GOT3 (cell line): ENCODE measurements around the gene ITGA11.

Experiments
- DNase-seq: peaks from one replicate; lab custom pipeline; 2025; ENCODE audit warnings: mixed read lengths; lab: John Stamatoyannopoulos, UW

The ITGA11 gene

DNA sequence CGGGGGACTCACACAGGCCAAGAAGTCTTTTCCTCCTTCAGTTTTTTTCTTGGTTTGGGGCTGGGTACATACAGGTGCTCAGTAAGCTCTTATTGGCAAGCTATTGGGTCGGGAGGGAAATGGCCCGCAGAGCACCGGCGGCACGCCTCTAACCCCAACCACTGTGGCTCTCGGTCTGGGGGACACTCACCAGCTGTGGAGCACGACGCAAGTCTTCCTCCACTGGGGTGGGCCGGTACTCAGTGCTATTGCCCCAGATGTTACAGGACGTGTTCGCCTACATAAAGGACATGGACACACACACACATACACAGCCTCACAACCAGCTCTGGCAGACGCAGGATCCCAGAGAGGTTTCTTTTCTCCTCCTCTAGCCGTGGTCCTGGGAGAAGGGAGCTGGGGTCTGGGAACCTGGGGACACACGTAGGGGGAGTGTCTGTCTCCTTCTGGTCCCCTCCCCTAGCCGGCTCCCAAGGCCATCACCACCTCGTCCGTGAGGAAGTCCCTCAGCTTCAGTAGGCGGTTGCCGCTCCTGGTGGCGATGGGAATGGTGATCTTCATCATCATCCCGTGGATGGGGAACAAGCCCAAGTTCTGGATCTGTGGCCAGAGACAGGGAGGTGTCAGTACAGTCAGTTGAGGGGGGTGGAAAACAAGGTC is 121.0 kb downstream of the ITGA11 start:
- DNase-seq: no peak

DNA sequence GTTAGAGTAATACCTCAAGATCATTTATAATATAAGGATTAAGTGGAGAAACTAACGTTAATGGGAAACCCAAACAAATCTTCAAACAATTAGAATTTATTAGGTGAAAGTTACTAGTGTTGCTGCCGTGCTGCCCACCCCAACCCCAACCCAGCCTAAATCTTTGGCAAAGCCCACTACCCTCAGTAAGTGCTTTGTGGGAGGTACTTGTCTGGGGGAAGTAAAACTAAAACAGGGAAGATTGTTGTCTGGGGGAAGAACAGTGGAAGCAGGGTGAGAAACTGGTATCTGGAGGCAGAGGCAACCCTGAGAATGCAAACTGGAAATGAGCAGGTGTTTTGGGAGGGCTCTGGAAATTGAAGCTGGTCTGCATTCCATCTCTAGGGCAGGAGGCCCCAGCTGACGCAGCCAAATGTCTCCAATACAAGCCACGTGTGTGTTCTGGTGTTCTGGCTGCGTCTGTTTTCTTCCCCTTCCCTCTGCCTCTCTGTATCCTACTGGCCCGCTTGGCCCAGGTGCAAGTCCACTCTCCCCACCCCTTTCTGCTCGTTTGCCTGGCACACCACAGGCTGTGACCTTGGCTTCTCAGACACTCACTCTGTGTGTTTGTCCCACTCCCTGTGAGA is 121.7 kb downstream of the ITGA11 start:
- no peak for DNase-seq

DNA sequence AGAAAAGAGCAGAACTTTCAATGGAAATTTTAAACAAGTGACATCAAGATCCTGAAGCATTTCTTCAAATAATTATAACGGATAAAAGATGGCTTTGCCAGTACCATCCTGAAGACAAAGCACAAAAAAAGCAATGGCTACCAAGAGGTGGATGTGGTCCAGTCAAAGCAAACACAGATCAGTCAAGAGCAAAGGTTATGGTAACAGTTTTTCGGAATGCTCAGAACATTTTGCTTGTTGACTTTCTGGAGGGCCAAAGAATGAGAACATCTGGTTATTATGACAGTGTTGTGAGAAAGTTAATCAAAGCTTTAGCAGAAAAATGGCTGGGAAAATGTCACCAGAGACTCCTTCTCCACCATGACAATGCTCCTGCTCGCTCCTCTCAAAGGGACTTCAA is 122.9 kb downstream of the ITGA11 start:
- DNase-seq: no peak

DNA sequence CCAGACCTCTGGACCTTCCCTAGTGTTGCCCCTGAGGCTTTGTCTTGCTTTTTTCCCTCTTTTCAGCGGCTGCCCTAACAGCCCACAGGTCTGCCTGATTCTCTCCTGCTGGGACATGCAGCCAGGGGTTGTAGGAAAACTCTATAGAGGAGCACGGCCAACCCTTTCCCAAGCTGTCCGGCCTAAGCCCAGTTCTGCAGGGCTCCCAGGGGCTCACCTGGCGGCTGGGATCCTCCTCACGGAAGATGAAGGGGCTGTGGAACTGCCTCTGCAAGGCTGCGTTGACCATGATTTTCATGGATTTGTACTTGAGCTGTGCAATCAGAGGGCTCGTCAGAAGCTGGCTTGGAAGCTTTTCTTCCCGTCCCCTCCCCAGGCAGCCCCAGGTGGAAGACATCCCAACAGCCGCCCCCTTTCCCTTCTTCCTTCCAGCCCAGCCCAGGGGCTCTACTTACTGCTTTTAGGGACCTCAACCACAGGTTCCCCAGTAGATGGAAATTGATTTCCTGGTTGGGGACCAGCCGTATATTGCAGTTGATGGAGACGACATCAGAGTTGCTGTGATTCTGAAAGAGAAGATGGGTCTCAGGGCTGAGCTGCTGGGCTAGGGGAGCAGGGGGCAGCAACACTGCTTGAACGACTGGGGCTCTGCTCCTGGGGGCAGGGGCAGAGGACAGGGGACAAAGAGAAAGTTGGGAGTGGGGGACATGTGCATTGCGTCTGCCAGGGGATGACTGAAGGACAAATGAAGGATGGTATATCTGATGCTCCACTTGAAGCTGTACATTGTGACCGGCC is 124.6 kb downstream of the ITGA11 start:
- no peak for DNase-seq

DNA sequence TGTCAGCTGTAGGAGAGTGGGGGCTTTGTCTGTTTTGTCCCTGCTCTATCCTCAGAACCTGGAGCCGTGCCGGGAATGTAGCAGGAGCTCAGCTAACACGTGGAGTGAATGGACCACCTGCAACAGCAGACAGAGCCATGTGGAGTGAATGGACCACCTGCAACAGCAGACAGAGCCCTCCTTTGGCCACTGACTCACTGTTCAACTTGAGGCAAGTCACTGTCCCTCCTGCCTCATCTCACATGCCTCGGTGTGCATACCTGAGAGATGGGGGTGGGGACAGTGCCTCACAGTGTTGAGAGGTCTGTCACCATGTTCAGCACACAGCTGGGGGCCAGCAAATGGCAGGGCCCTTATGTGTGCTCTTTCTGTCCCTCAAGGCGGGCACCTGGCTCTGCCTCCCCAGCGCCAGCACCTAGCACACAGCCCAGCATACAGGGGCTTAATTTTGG is 126.5 kb downstream of the ITGA11 start:
- no peak for DNase-seq

DNA sequence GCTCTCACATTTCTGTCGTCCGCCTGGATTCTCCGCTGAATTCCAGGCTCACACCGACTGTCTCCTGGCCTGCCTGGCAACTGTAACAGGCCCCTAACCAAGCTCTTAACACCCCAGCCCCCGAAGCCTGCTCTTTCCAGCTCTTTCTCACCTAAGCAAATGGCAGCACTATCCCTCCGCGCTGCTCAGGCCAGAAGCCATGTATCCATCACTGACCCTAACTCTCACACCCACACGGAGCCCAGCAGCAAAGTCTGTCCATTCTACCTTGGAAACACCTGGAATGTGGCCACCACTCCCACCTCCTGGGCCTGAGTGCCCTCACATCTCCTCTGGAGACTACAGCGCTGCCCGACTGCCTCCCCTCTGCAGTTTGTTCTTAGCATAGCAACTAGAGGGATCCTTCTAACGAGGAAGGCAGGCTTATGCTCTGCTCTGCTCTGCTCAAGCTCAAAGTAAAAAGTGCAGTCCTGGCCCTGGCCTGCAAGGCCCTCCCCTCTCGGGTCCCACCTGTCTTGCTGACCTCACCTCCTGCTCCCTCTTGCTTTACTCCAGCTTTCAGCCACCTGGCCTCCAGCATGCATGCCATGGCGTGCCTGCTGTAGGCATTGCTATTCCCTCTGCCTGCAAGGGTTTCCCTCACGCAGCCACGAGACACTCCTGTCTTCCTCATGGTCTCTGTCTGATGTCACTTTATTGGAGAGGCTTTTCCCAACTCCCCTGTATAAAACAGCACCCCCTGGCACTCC is 127.2 kb downstream of the ITGA11 start:
- no peak for DNase-seq

DNA sequence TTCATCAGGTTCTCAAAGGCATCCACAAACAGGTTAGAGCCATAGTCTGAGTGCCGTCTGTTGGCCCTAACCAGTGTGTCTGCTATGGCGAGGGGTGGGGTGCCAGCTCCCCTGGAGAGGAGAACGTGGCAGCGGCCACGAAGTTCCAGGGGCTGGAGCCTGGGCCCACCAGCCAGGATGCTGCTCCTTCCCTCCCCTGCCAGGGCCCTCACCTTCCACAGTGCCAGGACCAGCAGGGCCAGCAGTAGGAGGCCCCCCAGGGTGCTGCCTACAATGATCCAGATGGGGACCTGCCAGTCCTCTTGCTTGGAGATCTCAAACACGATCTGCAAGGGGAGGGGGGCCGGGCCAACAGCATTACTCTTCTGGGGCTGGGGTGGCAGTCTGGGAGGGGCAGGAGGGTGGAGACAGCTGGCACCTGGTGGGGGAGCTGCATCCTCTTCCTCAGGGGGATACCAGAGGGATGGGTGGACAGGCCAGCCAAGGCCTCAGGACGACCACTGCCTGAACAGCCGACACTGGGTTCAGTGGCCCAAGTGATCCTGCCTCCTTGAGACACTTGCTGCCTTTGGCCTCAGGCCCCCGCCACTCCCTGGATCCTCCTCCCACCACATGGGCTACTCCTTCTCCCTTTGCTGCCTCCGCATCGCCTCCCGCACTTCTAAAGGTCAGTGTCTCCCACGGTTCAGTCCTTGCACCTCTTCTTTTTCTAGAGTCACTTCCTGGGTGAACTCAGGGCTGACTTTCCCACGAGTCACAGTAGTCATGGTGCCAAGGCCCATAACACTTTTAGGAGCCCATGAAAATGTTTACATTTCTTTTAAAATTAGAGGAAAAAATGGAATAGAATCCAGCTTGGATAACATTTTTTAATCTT is 128.2 kb downstream of the ITGA11 start:
- no peak for DNase-seq

DNA sequence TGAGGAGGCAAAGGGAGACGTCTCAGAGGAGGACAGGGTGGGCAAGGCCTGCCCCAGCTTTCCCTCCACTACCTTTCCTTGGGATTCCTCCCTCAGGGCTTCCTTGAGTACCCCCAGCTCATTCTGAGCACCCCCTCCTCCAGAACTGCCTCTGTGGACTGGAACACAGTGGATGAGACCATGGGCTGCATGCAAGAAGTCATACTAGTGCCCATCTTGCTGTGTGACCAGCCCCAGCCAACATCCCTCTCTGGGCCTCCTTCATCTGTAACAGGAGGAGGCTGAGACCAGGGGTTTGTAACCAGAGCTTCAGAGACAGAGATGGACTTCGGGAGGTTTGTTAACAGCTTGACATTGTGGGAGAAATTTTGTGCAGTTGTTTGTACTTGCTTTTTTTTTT is 128.8 kb downstream of the ITGA11 start:
- DNase-seq: no peak

DNA sequence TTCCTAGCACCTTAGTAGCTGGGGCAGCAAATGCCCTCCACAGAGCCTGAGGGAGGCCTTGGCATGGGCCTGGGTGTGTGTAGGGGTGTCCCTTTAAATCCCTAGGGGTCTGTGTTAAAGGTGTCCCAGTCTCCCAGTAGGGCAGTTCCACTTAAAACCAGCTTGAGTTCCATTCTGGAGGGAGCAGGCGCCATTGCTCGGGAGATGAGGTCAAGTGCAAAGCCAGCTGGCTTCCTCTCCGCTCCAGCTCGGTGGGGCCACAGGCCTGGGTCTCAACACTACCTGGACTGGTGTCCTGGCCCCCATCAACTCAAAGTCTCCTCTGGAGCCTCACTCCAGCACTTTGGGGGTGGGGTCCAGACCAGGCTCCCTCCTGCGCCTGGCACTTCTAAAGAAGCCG is 129.2 kb downstream of the ITGA11 start:
- no peak for DNase-seq

DNA sequence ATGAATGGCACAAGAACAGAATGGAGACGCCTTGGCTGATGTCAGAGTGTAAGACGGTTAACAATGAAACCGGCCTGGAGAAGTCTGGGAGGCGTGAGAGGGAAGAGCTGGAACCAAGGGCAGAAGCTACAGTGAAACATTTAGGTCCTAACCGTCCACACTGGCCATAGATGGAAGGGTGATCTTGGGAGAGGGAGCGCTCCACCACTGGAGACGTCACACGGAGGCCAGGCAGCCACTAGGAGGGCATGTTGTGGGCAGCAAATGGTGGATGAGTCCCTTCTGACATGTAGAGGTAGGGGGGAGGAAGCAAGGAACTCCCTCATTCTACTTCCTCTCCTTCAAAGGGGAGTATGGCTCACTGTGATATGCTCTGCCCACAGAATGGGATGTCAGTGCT is 130.7 kb downstream of the ITGA11 start:
- no peak for DNase-seq

DNA sequence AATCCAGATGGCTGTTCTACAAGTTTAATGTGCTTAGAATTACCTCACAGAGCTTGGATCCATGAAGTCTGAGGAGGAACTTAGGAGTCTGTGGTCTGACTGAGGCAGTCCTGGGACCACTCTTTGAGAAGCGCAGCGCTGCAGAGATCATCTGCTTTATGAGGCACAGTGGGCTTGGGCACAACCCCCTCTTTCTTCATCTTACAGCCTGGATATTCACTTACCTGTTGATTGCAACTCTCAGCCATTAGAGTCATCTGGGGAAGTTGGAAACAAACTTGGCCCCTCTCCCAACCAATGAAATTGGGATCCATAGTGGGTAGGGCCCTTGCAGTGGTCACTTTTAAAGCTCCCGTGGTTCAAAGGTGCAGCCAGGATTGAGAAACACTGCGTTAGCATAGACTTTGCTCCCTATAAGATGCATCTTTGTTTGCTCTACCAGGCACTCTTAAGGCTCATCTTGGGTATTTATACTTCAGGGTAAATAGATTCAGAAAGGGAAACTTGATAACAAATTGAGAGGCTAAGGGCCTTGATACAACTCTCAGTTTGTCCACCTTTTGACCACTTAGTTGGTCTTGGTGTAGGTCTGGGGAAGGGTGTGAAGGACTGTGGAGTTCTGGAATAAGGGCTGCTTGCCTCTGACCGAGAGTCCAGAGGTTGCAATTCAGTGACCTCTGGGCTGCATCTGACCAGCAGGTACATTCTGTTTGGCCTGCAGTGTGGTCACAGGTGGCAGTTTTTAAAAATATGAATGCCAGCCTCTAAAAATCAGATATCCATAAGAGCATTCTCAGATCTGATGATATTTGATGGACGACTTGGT is 131.6 kb downstream of the ITGA11 start:
- no peak for DNase-seq

DNA sequence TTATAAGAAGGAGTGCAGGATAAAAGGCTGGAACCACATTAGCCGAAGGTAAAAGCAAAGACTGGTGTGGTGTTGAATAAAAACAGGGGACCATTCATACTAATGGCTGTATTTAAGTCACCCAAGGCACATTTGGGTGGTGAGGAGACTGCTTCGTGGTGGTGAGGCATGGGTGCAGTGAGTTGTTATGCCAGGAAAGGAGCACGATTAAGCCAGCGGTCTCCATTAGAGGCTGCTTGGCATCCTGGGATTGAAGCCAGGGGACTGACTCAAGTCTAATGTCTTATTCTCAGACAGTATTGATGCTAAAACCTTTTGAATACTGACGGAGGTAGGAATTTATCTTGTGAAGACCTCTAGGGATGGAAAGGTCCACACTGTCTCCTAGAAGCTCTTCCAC is 132.5 kb downstream of the ITGA11 start:
- no peak for DNase-seq

DNA sequence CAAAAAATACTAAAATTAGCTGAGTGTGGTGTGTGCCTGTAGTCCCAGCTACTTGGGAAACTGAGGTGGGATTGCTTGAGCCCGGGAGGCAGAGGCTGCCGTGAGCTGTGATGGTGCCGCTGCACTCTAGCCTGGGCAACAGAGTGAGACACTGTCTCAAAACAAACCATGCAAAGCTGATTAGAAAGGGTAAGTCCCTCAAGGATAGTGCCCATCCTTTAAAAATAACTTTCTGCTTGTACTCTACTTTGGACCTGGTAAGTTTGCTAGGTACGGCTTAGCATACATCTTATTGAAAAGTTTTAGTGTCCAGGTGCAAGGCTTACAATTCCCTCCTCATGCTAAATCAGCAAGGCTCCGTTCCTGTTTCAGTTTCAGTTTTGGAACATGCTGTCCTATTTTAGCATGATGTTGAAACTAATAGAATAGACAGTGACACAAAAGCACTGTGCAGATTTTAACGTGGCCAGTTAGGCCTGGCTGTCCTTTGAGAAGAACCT is 133.0 kb downstream of the ITGA11 start:
- no peak for DNase-seq

DNA sequence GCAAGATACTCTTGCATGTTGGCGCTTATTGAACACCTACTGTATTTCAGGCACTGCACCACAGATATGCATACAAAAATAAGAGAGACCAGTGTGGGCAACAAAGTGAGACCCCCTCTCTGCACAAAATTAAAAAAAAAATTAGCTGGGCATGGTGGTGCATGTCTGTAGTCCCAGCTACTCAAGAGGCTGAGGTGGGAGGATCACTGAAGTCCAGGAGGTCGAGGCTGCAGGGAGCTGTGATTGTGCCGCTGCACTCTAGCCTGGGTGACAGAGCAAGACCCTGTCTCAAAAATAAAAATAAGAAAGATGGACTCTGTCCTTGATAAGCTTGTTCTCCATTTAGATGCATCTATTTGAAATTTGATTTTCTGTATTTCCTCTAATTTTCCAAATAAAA is 133.6 kb downstream of the ITGA11 start:
- DNase-seq: no peak

DNA sequence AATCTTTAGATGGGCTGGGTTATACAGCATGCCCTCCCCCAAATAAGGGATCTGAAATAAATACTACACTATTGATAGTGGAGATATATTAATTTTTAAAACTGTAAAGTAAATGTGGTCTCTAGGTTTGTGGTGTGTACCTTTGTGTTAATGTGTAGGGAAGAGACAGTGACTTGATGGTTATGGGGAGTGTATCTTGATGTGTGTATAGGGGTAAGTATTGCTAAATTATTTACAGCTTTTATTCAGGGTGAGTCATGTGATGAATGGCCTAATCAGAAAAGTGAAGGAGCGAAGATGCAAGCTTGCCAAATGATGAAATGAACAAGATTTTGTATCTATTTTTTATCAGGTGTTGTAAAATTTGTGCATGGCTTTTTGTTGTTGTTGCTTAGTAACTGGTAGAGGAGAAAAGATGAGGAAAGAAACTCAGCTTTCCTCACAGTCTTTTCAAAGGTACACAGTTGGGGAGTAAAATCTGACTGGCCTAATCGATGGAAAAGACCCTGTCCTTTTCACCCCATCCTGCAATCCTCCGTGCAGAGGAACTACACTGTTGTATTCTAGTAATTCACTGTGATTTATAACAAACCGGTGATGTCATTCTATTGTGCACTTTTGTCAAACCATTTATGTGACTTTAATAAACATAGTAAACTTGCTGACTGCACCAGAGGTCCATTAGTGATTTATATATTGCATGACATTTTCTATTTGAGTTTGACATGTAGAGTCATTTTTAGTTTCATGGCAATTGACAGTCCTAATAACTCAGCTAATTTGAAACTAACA is 136.8 kb downstream of the ITGA11 start:
- no peak for DNase-seq

DNA sequence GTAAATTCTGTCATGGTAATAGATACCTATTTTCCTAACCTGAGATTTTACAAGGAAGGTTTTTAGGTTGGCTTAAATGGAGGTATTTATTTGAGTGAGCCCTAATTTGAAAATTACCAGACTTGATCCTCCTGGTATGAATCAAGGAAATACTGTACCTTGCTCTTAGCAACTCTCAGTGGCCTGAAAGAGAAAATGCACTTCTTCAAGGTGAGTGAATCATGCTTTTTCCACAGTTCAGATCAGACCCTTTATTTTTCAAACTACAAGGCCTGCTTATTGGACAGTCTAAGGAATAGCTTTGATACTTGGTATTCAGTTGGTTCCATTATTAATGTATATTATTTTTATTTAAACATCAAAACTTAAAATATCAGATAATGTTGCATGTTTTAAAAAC is 139.0 kb downstream of the ITGA11 start:
- no peak for DNase-seq

DNA sequence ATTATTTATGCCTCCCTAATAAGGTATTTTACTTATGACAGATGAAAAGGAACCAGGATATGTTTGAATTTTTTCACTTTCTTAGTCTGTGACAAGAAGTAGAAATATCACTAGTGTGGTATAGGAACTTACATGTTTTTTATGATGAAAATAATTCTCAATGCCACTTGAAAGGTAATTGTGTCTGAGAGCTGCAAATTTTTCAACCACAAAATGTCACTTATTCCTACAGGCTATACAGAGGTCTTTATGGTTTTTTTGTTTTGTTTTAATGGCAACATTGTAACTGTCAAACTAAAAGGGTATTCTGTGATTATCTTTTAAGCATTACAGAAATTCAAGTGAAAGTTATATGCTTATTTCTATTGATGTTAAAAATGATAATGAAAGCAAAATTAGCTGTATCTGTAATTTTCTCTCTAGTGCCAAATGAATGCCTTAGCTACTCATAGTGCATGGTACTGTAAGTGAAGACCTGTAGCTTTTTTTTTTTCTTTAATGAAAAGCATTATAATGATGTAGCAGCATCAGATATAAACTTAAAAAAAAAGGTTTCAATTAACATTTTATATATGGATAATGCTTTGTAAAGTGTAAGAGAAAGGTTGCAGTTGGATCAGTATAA is 139.7 kb downstream of the ITGA11 start:
- no peak for DNase-seq

DNA sequence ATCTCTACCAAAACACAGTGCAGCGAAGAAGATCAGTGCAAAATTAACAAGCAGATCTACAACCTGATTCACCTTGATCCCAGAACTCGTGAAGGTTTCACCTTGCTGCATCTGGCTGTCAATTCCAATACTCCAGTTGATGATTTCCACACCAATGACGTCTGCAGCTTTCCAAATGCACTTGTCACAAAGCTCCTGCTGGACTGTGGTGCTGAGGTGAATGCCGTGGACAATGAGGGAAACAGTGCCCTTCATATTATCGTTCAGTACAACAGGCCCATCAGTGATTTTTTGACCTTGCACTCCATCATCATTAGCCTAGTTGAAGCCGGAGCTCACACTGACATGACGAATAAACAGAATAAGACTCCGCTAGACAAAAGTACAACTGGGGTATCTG is 141.2 kb downstream of the ITGA11 start:
- DNase-seq: no peak
